DND-41 (cell line): ENCODE results near the gene DNAJC5.
"Not testable (repeated sequence)": the region's sequence is repeated elsewhere in the genome, so short reads cannot be mapped to it uniquely, and the experiment has no call there.

Source experiments
- EZH2 ChIP-seq: IDR thresholded peaks from 3 replicates; pipeline ENCODE4 v1.6.1; 2012; ENCODE audit warnings: borderline replicate concordance, low read depth, mild to moderate bottlenecking, moderate library complexity, low read length, inconsistent platforms; ENCODE audit not compliant: severe bottlenecking
- TF ChIP-seq, protein P1 (sequence below): IDR thresholded peaks from 2 replicates; pipeline ENCODE4 v1.5.1; 2012; ENCODE audit warnings: borderline replicate concordance, low read length, moderate library complexity, mild to moderate bottlenecking; ENCODE audit not compliant: poor library complexity, severe bottlenecking; ENCODE audit errors: extremely low read depth

DNA sequence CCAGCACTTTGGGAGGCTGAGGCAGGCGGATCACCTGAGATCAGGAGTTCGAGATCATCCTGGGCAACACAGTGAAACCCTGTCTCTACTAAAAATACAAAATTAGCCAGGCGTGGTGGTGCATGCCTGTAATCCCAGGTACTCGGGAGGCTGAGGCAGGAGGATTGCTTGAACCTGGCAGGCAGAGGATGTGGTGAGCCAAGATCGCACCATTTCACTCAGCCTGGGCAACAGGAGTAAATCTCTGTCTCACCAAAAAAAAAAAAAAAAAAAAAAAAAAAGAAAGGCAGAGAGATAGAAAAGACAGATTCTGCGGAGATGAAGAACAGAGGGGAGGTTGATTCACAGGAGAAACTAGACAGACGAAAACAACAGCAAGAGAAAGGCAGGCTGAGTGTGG is 81.6 kb downstream of the DNAJC5 start:
- TF ChIP-seq, protein P1, sequence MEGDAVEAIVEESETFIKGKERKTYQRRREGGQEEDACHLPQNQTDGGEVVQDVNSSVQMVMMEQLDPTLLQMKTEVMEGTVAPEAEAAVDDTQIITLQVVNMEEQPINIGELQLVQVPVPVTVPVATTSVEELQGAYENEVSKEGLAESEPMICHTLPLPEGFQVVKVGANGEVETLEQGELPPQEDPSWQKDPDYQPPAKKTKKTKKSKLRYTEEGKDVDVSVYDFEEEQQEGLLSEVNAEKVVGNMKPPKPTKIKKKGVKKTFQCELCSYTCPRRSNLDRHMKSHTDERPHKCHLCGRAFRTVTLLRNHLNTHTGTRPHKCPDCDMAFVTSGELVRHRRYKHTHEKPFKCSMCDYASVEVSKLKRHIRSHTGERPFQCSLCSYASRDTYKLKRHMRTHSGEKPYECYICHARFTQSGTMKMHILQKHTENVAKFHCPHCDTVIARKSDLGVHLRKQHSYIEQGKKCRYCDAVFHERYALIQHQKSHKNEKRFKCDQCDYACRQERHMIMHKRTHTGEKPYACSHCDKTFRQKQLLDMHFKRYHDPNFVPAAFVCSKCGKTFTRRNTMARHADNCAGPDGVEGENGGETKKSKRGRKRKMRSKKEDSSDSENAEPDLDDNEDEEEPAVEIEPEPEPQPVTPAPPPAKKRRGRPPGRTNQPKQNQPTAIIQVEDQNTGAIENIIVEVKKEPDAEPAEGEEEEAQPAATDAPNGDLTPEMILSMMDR = not testable (repeated sequence)
- TF ChIP-seq EZH2 = not testable (repeated sequence)
